HG03066 (cell line): Measurements from ENCODE around the gene NHEJ1.
"Not testable (repeated sequence)": the region's sequence is repeated elsewhere in the genome, so short reads cannot be mapped to it uniquely, and the experiment has no call there.

ENCODE experiments used
- ATAC-seq: cut with Tn5 transposase; IDR thresholded peaks from one replicate; pipeline ENCODE4 v1.9.1; 2021; ENCODE audit warnings: low read depth; ENCODE audit not compliant: unreplicated experiment

The NHEJ1 gene

GRCh38 chr2:219160186-219161017 is at the start of gene NHEJ1:
NHEJ1 (minus strand) TSS chr2:219160815; CDS start chr2:219158362, 2,453 bp downstream.
- ATAC-seq: peak; percentile 86

- no peak for ATAC-seq
Measured at GRCh38 chr2:219209236-219210195, 48.9 kb upstream of the NHEJ1 start.

- no peak for ATAC-seq
Measured at GRCh38 chr2:219207884-219208740, 47.5 kb upstream of the NHEJ1 start.

GRCh38 chr2:219207134-219207883 is 46.7 kb upstream of the NHEJ1 start:
- ATAC-seq: no peak

GRCh38 chr2:219206328-219207133 is 45.9 kb upstream of the NHEJ1 start, which contains the start of gene ZFAND2B:
ZFAND2B (plus strand) TSS chr2:219206782; CDS start chr2:219206988, 206 bp downstream.
- ATAC-seq: peak; percentile 96

GRCh38 chr2:219205981-219206327 is 45.3 kb upstream of the NHEJ1 start:
- ATAC-seq: no peak

GRCh38 chr2:219205165-219205538 is 44.5 kb upstream of the NHEJ1 start:
- no peak for ATAC-seq

- ATAC-seq: no peak
Measured at GRCh38 chr2:219204425-219205164, 44.0 kb upstream of the NHEJ1 start.

- ATAC-seq: not testable (repeated sequence)
Measured at GRCh38 chr2:219201331-219201730, 40.7 kb upstream of the NHEJ1 start.

GRCh38 chr2:219200502-219201326 is 40.1 kb upstream of the NHEJ1 start:
- ATAC-seq: not testable (repeated sequence)

- no peak for ATAC-seq
Measured at GRCh38 chr2:219199470-219200211, 39.0 kb upstream of the NHEJ1 start.

GRCh38 chr2:219198974-219199373 is 38.4 kb upstream of the NHEJ1 start:
- ATAC-seq: no peak

- no peak for ATAC-seq
Measured at GRCh38 chr2:219197388-219197787, 36.8 kb upstream of the NHEJ1 start.

GRCh38 chr2:219186754-219187456 is 26.3 kb upstream of the NHEJ1 start:
- no peak for ATAC-seq

- ATAC-seq: no peak
Measured at GRCh38 chr2:219184121-219184520, 23.5 kb upstream of the NHEJ1 start.

- ATAC-seq: no peak
Measured at GRCh38 chr2:219183151-219183772, 22.6 kb upstream of the NHEJ1 start.
